OCI-LY3 (cell line): Measurements from ENCODE around the gene TSPAN1.

Source experiments
- H2AFZ ChIP-seq: fragments of 200-600, 300-600 bp; shearing (Covaris generic); 2 replicates; pipeline ENCODE4 v1.6.0; 2014; ENCODE audit warnings: antibody characterized with exemption, low read depth, low read length
- H3K27ac ChIP-seq: fragments of 200-600, 300-600 bp; sonication (generic); 2 replicates; pipeline ENCODE4 v1.5.1; 2014; ENCODE audit warnings: mild to moderate bottlenecking, low read length, moderate library complexity, mixed read lengths
- H3K27me3 ChIP-seq: fragments of 200-600, 300-600 bp; sonication (generic); 2 replicates; pipeline ENCODE4 v1.6.1; 2014; ENCODE audit warnings: low read depth, low read length, mixed read lengths
- H3K36me3 ChIP-seq: fragments of 200-600, 300-600 bp; sonication (generic); replicated peaks from 2 replicates; pipeline ENCODE3; 2014; ENCODE audit warnings: low read depth, low read length, mixed read lengths
- H3K4me1 ChIP-seq: fragments of 300-600, 200-600 bp; sonication (generic); 2 replicates; pipeline ENCODE4 v1.6.1; 2014; ENCODE audit warnings: low read length, mixed read lengths
- H3K4me2 ChIP-seq: fragments of 200-600, 300-600 bp; sonication (generic); 2 replicates; pipeline ENCODE4 v1.6.1; 2014; ENCODE audit warnings: low read length, mixed read lengths
- H3K4me3 ChIP-seq: fragments of 300-600, 200-600 bp; sonication (generic); 2 replicates; pipeline ENCODE4 v1.5.1; 2014; ENCODE audit warnings: antibody characterized with exemption, mild to moderate bottlenecking, low read length, moderate library complexity
- H3K79me2 ChIP-seq: fragments of 300-600, 200-600 bp; shearing (Covaris generic); 2 replicates; pipeline ENCODE4 v1.6.1; 2014; ENCODE audit warnings: mild to moderate bottlenecking, low read length, mixed read lengths
- H3K9ac ChIP-seq: fragments of 300-600, 200-600 bp; shearing (Covaris generic); 2 replicates; pipeline ENCODE4 v1.6.0; 2014; ENCODE audit warnings: mild to moderate bottlenecking, low read length, moderate library complexity
- H3K9me3 ChIP-seq: fragments of 200-600, 300-600 bp; shearing (Covaris generic); 2 replicates; pipeline ENCODE4 v1.6.1; 2014; ENCODE audit warnings: low read length, mixed read lengths; ENCODE audit not compliant: insufficient read depth
- H4K20me1 ChIP-seq: fragments of 200-600, 300-600 bp; sonication (generic); 2 replicates; pipeline ENCODE4 v1.6.1; 2016; ENCODE audit warnings: low read length, mixed read lengths; ENCODE audit not compliant: insufficient read depth
- EZH2phosphoT487 ChIP-seq: fragments of 200-600 bp; shearing (Covaris generic); IDR thresholded peaks from 2 replicates; pipeline ENCODE4 v1.6.1; 2018; ENCODE audit warnings: antibody characterized with exemption, mixed run types, low read depth
- TF ChIP-seq, protein P1 (sequence below): fragments of 200-600, 300-600 bp; sonication (generic); IDR thresholded peaks from 2 replicates; pipeline ENCODE4 v1.5.1; 2014; ENCODE audit warnings: antibody characterized with exemption, low read length, low read depth

TSPAN1 gene

DNA sequence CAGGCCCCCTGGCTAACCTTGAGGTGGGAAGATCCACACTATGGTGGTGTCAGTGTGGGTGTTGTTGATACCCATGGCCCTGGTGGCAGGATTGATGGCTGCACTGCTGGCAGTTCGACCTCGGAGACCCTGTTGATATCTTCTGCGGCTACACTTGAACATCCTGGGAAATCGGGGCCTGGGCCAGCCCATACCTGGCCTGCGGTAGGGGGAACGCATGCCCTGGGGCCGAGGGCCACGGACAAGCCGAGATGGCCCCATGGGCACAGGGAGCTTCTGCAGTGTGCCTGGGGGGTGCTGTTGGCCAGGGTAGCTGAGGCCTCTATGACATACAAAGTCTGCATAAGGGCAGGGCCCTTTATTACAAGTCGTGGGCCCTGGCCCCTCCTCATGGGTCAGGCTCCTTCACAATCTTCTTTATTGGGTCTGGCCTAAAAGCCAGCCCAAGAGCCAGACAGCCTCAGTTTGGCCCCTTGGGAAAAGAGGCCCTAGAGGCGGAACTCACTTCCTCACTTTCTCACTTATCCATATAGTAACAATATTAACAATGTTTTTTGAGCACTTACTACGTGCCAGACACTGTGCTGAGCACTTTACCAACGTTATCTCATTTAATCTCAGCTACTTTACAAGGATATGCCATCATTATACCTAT is 1.5 kb downstream of the TSPAN1 start, which contains the start of gene P3R3URF:
P3R3URF (minus strand) TSS at position 278 of the 655 bp plus-strand sequence; CDS start at position 261, 17 bp downstream.
- no peaks in the 10 kb centered on the region for H3K79me2 ChIP-seq
- no peak within 1 kb of the TSS for H3K4me3 ChIP-seq
- H3K9ac ChIP-seq, result no peak within 1 kb of the TSS
- TF ChIP-seq EZH2phosphoT487, result no peak
- TF ChIP-seq, protein P1, sequence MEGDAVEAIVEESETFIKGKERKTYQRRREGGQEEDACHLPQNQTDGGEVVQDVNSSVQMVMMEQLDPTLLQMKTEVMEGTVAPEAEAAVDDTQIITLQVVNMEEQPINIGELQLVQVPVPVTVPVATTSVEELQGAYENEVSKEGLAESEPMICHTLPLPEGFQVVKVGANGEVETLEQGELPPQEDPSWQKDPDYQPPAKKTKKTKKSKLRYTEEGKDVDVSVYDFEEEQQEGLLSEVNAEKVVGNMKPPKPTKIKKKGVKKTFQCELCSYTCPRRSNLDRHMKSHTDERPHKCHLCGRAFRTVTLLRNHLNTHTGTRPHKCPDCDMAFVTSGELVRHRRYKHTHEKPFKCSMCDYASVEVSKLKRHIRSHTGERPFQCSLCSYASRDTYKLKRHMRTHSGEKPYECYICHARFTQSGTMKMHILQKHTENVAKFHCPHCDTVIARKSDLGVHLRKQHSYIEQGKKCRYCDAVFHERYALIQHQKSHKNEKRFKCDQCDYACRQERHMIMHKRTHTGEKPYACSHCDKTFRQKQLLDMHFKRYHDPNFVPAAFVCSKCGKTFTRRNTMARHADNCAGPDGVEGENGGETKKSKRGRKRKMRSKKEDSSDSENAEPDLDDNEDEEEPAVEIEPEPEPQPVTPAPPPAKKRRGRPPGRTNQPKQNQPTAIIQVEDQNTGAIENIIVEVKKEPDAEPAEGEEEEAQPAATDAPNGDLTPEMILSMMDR, result no peak
- no peaks in the 10 kb centered on the region for H3K36me3 ChIP-seq
- no peak within 1 kb of the TSS for H3K27ac ChIP-seq
- peaks cover 12% of the 10 kb centered on the region; the same call in 1 of the 2 replicates for H3K4me1 ChIP-seq
- H3K4me2 ChIP-seq, result no peak within 1 kb of the TSS
- H3K27me3 ChIP-seq, result no peaks in the 10 kb centered on the region
- no peaks in the 10 kb centered on the region for H4K20me1 ChIP-seq
- no peak within 1 kb of the TSS for H2AFZ ChIP-seq
- H3K9me3 ChIP-seq, result no peaks in the 10 kb centered on the region

DNA sequence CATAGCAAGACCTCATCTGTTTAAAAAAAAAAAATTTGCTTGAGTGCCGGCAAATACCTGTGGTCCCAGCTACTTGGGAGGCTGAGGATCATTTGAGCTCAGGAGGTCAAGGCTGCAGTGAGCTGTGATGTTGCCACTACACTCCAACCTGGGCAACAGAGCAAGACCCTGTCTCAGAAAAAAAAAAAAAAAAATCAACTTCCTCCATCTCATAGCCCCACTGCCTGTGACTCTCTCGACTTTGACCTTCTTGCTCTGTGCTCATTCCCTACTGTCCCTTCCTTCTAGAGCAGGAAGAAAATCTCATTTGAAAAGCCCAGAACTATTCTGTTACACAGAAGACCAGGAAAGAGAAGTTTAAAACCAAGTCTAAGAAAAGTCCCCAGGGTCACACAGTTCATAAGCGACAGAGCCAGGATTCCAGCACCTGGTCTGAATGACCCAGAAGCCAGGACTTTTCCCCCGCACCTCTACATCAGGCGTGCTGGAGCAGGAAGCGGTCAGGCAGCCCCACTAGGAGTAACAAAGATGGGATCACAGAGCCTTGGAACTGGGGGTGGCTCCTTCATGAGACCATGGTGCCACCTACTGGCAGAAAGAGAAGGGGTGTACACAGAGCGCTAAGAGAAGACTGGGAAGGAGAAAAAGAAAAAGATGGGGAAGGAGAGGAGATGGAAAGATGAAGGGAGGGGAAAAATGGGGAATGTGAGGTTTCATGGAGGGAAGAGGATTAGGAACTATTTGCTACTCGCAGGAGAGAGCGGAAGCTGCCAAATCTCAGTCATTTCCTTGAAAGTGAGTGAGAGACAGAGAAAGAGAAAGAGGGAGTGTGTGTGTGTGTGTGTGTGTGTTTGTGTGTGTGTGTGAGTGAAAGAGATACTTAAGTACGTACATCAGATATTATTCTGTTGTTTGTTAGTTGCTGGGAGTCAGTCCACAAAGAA is 4.5 kb downstream of the TSPAN1 start:
- Histone ChIP-seq H3K4me1 (peaks cover 8% of the 10 kb centered on the region; the same call in 1 of the 2 replicates), H3K79me2 (no peaks in the 10 kb centered on the region), H3K4me2 (peak overlapping the region; percentile 75), H3K27ac (no peak overlapping the region), H3K9ac (0 out of 2 replicates have a peak overlapping the region, but pooled peaks have one; percentile 27), H3K4me3 (peak overlapping the region; percentile 62), H4K20me1 (no peaks in the 10 kb centered on the region), H3K27me3 (no peaks in the 10 kb centered on the region), H3K36me3 (no peaks in the 10 kb centered on the region), H2AFZ (peak overlapping the region; percentile 72), H3K9me3 (no peaks in the 10 kb centered on the region)
- TF ChIP-seq, protein P1, result peak; percentile 87
- no peak for TF ChIP-seq EZH2phosphoT487

DNA sequence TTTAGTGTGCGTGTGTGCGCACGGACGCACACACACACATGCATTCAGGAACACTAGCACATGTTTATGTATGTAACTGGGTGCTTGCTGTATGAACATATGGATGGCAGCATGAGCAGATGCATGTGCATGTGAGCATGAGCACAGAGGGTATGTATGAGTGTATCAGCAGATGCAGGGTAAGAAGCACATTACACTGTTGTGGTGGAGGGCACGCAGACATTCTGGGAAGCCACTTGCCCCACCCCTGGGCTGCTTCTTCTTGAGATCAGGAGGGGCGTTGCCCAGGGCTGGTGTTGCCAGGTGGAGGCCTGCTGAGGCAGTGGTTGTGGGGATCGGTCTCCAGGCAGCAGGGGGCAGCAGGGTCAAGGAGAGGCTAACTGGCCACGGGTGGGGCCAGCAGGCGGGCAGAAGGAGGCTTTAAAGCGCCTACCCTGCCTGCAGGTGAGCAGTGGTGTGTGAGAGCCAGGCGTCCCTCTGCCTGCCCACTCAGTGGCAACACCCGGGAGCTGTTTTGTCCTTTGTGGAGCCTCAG is 5.3 kb downstream of the TSPAN1 start:
- H3K4me1 ChIP-seq, result peaks cover 8% of the 10 kb centered on the region; the same call in 1 of the 2 replicates
- H2AFZ ChIP-seq, result no peak overlapping the region
- TF ChIP-seq EZH2phosphoT487, result no peak
- TF ChIP-seq, protein P1, result no peak; the same call in 1 of the 2 replicates
- H3K79me2 ChIP-seq, result no peaks in the 10 kb centered on the region
- no peaks in the 10 kb centered on the region for H3K36me3 ChIP-seq
- no peak overlapping the region for H3K9ac ChIP-seq
- H3K4me2 ChIP-seq, result no peak overlapping the region
- H3K27ac ChIP-seq, result no peak overlapping the region
- H4K20me1 ChIP-seq, result no peaks in the 10 kb centered on the region
- H3K4me3 ChIP-seq, result no peak overlapping the region
- no peaks in the 10 kb centered on the region for H3K9me3 ChIP-seq
- no peaks in the 10 kb centered on the region for H3K27me3 ChIP-seq
